Activated CD4-positive, alpha-beta T cell treated with anti-CD3 and anti-CD28 coated beads, Interleukin-10, Interleukin-2, amounts not matched to agents 100 ng/mL and 50 ng/mL, durations not matched to agents 16 hours and 8 hours (primary cell): ENCODE measurements around the gene ADAM23.

ENCODE experiments used
- DNase-seq: peaks from one replicate; pipeline ENCODE4 v3.0.0-alpha.2; 2020

Gene ADAM23

DNA sequence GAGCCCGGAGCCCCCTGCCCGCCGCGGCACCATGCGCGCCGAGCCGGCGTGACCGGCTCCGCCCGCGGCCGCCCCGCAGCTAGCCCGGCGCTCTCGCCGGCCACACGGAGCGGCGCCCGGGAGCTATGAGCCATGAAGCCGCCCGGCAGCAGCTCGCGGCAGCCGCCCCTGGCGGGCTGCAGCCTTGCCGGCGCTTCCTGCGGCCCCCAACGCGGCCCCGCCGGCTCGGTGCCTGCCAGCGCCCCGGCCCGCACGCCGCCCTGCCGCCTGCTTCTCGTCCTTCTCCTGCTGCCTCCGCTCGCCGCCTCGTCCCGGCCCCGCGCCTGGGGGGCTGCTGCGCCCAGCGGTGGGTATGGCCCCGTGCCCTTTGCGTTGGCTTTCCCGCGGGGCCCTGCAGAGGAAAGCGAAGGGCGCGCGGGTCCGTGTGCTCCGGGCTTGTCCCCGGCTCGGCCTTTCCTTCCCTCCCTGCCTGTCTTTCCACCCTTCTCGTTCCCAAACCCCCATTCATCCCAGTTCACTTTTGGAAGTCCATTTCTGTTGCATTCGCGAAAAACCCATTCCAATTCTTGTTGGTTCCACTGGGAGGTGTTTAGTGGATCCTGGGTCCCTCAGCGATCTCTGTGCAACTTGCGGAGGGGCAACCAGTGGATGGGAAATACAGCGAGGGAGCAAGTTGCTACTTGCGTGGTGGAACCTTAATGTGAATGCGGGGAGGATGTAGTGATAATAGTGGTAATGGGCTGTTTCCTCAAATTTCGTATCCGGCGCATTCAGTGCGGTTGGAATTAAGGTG, 599 bp downstream of the ADAM23 start:
- DNase-seq = peak; percentile 26

GRCh38 chr2:206445948-206446347, 2.6 kb downstream of the ADAM23 start:
- no peak for DNase-seq

GRCh38 chr2:206452242-206452641, 8.9 kb downstream of the ADAM23 start:
- no peak for DNase-seq

DNA sequence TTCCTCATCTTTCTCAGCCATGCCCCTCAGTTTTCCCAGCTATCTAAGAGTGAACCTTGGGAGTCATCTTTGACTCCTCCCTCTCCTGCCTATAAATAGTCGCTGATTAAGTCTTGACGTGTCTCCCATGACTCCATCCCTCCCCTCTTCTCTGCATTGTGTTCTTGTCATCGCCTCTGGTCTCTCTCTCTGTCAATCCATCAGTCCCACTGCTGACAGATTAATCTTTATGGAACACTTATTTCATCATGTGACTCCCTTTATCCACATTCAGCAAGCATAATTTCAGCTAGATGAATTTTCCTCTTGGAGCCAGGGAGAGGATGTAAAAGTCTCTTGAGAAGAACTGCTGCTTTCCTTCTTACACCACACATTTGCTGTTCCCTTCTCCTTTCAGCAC, 9.4 kb downstream of the ADAM23 start:
- no peak for DNase-seq

- no peak for DNase-seq
These were observed 12.9 kb downstream of the ADAM23 start for GRCh38 chr2:206456078-206456754.

GRCh38 chr2:206457188-206457634, 13.9 kb downstream of the ADAM23 start:
- DNase-seq = no peak

- DNase-seq = no peak
These were observed 19.0 kb downstream of the ADAM23 start for GRCh38 chr2:206462240-206462854.

GRCh38 chr2:206463685-206464084, 20.4 kb downstream of the ADAM23 start:
- no peak for DNase-seq

- no peak for DNase-seq
These were observed 21.3 kb downstream of the ADAM23 start for GRCh38 chr2:206464597-206464996.

GRCh38 chr2:206471524-206472062, 28.3 kb downstream of the ADAM23 start:
- no peak for DNase-seq

- DNase-seq = no peak
These were observed 28.8 kb downstream of the ADAM23 start for GRCh38 chr2:206472094-206472493.

DNA sequence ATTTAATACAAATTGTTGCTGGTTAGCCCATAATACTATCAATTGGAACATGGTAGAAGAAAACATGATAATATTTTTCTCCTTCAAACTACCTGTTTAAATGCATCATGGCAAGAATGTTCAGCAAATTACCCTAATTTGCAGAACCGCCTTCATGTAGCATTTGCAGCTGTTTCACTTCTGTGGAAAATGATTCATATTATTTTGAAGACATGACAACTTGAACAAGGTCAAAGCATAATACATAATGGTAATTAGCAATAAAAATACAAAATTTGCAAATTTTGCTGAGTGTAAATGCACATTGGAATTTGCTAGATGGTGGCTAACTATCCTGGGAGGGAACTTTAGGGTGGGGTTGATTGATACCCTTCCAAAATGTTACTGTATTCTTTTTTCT, 30.8 kb downstream of the ADAM23 start:
- DNase-seq = no peak

- no peak for DNase-seq
These were observed 34.0 kb downstream of the ADAM23 start for GRCh38 chr2:206477296-206477695.

DNA sequence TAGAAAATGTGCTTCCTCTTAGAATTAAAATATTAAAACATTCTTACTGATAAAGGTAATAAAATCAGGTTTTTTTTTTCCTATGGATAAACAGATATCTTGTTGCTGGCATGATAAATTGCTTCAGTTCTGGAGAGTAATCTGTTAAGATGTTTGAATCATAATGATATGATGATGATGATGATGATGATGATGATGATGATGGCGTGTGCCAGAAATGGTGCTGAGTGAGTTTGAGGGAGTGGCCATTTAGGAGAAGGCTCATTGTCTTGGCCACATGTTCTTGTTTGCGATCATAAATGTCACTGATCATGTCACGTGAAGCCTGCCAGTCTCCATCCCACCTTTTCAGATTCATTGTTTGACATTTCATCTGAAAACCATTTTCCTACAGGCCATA, 35.0 kb downstream of the ADAM23 start:
- DNase-seq = no peak

- DNase-seq = no peak
These were observed 36.8 kb downstream of the ADAM23 start for GRCh38 chr2:206480161-206480560.

DNA sequence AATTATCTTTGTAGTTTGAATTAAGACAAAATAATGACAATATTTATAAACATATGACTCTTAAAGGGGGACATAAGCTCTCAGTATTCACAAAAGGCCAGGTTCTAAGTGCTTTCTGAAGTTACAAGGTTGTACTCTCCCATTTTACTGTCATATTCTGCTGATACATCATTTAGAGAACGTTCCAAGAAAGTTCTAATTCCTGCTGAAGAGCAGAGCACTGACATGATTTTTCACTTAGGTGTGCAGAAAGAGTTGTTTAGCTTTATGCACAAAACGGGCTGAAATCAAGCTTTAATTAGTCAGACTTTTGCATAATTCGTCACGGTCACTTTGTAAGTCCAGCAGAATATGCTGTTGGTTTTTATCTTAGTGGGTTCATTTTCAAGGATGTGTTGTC, 37.3 kb downstream of the ADAM23 start:
- DNase-seq = no peak

GRCh38 chr2:206481056-206481455, 37.7 kb downstream of the ADAM23 start:
- DNase-seq = no peak

DNA sequence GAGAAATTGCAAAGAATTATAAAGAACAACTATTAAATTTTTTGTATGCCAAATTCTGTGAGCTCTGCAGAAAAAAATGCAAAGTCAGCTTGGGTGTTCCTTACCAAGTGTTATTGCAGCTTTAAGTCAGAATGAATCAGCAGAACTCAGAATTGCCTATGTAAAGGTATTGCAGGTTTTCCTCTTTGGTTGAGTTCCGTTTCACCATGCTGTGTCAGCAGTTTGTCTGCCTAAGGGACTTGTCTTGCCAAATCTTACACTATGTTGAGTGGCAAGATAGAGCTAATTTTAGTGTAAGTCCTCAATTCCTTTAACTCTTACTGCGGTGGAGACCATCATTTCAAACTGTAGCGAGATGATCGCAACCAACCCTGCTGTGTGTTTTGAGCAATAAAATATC, 38.8 kb downstream of the ADAM23 start:
- DNase-seq = no peak

- no peak for DNase-seq
These were observed 39.3 kb downstream of the ADAM23 start for GRCh38 chr2:206482633-206483032.

DNA sequence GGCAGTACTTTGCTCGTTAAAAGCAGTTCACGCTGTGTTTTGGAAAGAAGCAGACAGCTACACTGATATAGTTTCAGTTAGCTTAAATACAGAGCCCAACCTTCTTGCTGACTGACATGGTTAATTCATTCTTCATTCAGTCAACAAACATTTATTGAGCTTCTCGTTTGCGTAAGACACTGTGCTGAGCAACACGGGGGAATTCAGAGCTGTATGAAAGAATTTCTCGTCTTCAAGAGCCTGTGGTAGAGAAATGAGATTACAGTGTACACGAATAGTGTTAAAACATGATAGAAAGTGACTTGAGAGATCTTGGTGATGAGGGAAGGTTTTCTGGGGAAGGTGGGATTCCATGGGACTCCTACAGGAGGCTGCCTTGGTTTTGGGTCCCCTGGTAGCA, 44.7 kb downstream of the ADAM23 start:
- DNase-seq = no peak

GRCh38 chr2:206488623-206489022, 45.3 kb downstream of the ADAM23 start:
- DNase-seq = peak; percentile 43

- no peak for DNase-seq
These were observed 50.7 kb downstream of the ADAM23 start for GRCh38 chr2:206494061-206494460.

GRCh38 chr2:206502729-206503128, 59.4 kb downstream of the ADAM23 start:
- no peak for DNase-seq

DNA sequence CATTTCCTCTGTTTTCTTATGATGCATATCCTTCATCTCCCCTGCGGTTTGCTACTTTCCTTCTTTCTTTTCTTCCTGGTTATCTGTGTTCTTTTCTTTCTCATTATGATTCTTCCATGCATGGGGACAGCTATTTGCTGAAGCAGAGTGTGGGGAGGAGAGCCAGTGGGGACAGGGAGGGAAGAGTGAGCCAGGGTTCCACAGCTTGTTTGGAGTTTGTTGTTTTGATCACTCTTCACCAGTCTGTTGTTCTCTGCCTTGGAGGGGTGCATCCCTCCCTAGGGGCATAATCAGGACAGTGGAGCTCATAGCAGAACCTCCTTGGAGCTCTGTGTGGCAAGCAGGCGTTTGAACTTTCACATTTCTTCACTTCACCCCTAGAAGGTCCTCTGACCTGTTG, 68.0 kb downstream of the ADAM23 start:
- no peak for DNase-seq
